SU-DHL-6 (cell line): ENCODE data around the gene ONECUT1.

Experiments
- CTCF ChIP-seq: fragments of 200-600 bp; sonication (generic); IDR thresholded peaks from one replicate; pipeline ENCODE4 v1.5.1; 2017; ENCODE audit warnings: antibody characterized with exemption, mild to moderate bottlenecking, low read length, moderate library complexity; ENCODE audit not compliant: insufficient read depth, poor library complexity, severe bottlenecking
- EZH2phosphoT487 ChIP-seq: fragments of 200-600 bp; sonication (generic), shearing (Covaris generic); conservative IDR thresholded peaks from 2 replicates; pipeline ENCODE4 v1.6.1; 2018; ENCODE audit warnings: mild to moderate bottlenecking, antibody characterized with exemption, low read length, moderate library complexity, mixed read lengths

GRCh38 chr15:52834379-52834778 lies 44.2 kb upstream of the ONECUT1 start:
- TF ChIP-seq CTCF: no peak
- TF ChIP-seq EZH2phosphoT487: no peak
